Uterus (tissue), 4 donors: ENCODE data around the gene EIF4E2. TPM values are rescaled to one million over a fixed set of nuclear protein-coding genes. Genes with fewer than 3 reads are reported as not detected.
A peak's percentile ranks its signal among the peaks of the same experiment; 100 is the strongest.

Experiments
- DNase-seq, 2 donors: peaks; one replicate each; pipeline ENCODE4 v3.0.0-alpha.2; 2019 to 2020
- H3K27ac ChIP-seq, 2 donors: fragments of 200-600 bp; sonication (generic); 1 replicate in 1 of 2; 2 replicates in 1 of 2; pipeline ENCODE4 v1.5.1; 2016 to 2018
- H3K27me3 ChIP-seq, 2 donors: fragments of 200-600 bp; sonication (generic); one replicate each; pipeline ENCODE4 v1.5.1; 2018 to 2019; ENCODE audit warnings: control low read depth in 1 of 2
- H3K36me3 ChIP-seq, 2 donors: fragments of 200-600 bp; sonication (generic); one replicate each; pipeline ENCODE4 v1.5.1; 2019; ENCODE audit warnings: control low read depth in 1 of 2
- H3K4me1 ChIP-seq, 2 donors: fragments of 200-600 bp; sonication (generic); one replicate each; pipeline ENCODE4 v1.5.1; 2018 to 2019; ENCODE audit warnings: control low read depth in 1 of 2
- H3K4me3 ChIP-seq, 2 donors: fragments of 200-600 bp; sonication (generic); 1 replicate in 1 of 2; 2 replicates in 1 of 2; pipeline ENCODE4 v1.5.1; 2018 to 2019; ENCODE audit warnings: mild to moderate bottlenecking in 1 of 2
- H3K9me3 ChIP-seq, 2 donors: fragments of 200-600 bp; sonication (generic); one replicate each; pipeline ENCODE4 v1.5.1; 2019; ENCODE audit warnings: control low read depth in 1 of 2
- POLR2A ChIP-seq, 2 donors: fragments of 450-650 bp; IDR thresholded peaks; one replicate each; pipeline ENCODE4 v1.6.1; 2016; ENCODE audit warnings: antibody characterized with exemption in 2 of 2, mild to moderate bottlenecking in 1 of 2, moderate library complexity in 1 of 2
- intact Hi-C: fragments of 100-400 bp; cut with DNase I; formaldehyde crosslinking; loops from one replicate; pipeline ENCODE4 v1.15.1; 2023; ENCODE audit warnings: low total_unique reads
- total RNA-seq, 4 donors: library from RNA; depleted of rRNA in 3 of 4; stranded (reverse); fragments of >200 nt in 3 of 4; gene quantifications; one replicate each; pipeline versions ENCODE4 v1.1.0 to v1.2.4, GENCODE V29; 2014 to 2023
- TF ChIP-seq, protein P1 (sequence below), 4 experiments: fragments of 200-600 bp in 2 of 4; fragments of 450-650 bp in 2 of 4; sonication (generic) in 2 of 4; IDR thresholded peaks; one replicate each; pipeline ENCODE4 v1.5.1; 2016 to 2019; ENCODE audit warnings: antibody characterized with exemption in 4 of 4, mild to moderate bottlenecking in 2 of 4, moderate library complexity in 1 of 4
- donor health status: DM: yes; HTN: yes; CAD: no.

Gene EIF4E2
- 100 to 1,000 TPM in 1 of 4 donors, 10 to 100 TPM in 3; 24.3 to 195 (median 56.6) TPM for total RNA-seq

- peak; percentile 77 to 78 for TF ChIP-seq POLR2A (IDR thresholded peaks at IDR 0.05)
- TF ChIP-seq, protein P1, sequence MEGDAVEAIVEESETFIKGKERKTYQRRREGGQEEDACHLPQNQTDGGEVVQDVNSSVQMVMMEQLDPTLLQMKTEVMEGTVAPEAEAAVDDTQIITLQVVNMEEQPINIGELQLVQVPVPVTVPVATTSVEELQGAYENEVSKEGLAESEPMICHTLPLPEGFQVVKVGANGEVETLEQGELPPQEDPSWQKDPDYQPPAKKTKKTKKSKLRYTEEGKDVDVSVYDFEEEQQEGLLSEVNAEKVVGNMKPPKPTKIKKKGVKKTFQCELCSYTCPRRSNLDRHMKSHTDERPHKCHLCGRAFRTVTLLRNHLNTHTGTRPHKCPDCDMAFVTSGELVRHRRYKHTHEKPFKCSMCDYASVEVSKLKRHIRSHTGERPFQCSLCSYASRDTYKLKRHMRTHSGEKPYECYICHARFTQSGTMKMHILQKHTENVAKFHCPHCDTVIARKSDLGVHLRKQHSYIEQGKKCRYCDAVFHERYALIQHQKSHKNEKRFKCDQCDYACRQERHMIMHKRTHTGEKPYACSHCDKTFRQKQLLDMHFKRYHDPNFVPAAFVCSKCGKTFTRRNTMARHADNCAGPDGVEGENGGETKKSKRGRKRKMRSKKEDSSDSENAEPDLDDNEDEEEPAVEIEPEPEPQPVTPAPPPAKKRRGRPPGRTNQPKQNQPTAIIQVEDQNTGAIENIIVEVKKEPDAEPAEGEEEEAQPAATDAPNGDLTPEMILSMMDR (IDR thresholded peaks at IDR 0.05), result peak; percentile 16 to 49 (median 32)
- Histone ChIP-seq H3K9me3 (no peaks in the 10 kb centered on the region), H3K4me3 (peak within 1 kb of the TSS; percentile 83 to 96), H3K27ac (peak within 1 kb of the TSS; percentile 93 to 95), H3K4me1 (peaks cover 5 to 11% of the 10 kb centered on the region in 2 donors), H3K36me3 (no peaks in the 10 kb centered on the region), H3K27me3 (no peaks in the 10 kb centered on the region)
- peak; percentile 87 to 95 for DNase-seq
- intact Hi-C loops, result no loop called here
These were observed at the start of gene EIF4E2, which contains the start of gene TIGD1 for GRCh38 chr2:232550354-232551249. TSS of gene EIF4E2 (plus strand) at chr2:232550689. CDS start at chr2:232550725, 36 bp downstream. TSS of gene TIGD1 (minus strand) at chr2:232550557. CDS start at chr2:232549882, 675 bp downstream.

- Histone ChIP-seq H3K4me3 (no peak overlapping the region), H3K27me3 (no peaks in the 10 kb centered on the region), H3K36me3 (no peaks in the 10 kb centered on the region), H3K27ac (no peak overlapping the region), H3K9me3 (no peaks in the 10 kb centered on the region), H3K4me1 (peaks cover 0 to 3% of the 10 kb centered on the region in 2 donors)
- intact Hi-C loops, result no loop called here
- no peak for DNase-seq
- TF ChIP-seq, protein P1 (IDR thresholded peaks at IDR 0.05), result no peak
- TF ChIP-seq POLR2A (IDR thresholded peaks at IDR 0.05), result no peak
These were observed 49.1 kb upstream of the EIF4E2 start for GRCh38 chr2:232501331-232501771.

GRCh38 chr2:232501794-232502390 lies 48.6 kb upstream of the EIF4E2 start:
- DNase-seq, result no peak
- Histone ChIP-seq H3K27me3 (no peaks in the 10 kb centered on the region), H3K27ac (no peak overlapping the region), H3K36me3 (no peaks in the 10 kb centered on the region), H3K4me3 (no peak overlapping the region), H3K9me3 (no peaks in the 10 kb centered on the region), H3K4me1 (peaks cover 0 to 3% of the 10 kb centered on the region in 2 donors)
- TF ChIP-seq, protein P1 (IDR thresholded peaks at IDR 0.05), result no peak
- TF ChIP-seq POLR2A (IDR thresholded peaks at IDR 0.05), result no peak
- intact Hi-C loops, result no loop called here

DNA sequence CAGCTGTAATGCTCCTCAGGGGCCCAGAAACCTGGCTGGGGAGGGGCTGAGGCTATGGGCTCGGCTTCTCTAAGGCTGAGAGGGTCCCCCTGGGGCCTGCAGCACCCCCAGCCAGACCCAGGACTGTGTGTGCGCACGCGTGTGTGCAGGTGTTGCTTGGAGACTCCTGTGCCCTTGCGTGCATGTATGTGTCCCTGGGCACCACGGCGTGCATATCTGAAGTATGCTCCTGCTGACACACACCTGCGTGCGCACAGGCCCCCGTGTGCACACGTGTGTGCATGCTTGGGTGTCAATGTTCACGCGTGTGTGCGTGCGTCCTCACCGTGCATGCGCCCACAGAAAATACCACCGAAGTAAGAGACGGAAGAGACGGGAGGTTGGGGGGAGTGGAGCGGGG lies 48.0 kb upstream of the EIF4E2 start:
- no peaks in the 10 kb centered on the region for H3K9me3 ChIP-seq
- no peaks in the 10 kb centered on the region for H3K36me3 ChIP-seq
- peaks cover 0 to 3% of the 10 kb centered on the region in 2 donors for H3K4me1 ChIP-seq
- no peak overlapping the region for H3K4me3 ChIP-seq
- no peak for DNase-seq
- TF ChIP-seq POLR2A (IDR thresholded peaks at IDR 0.05), result no peak
- TF ChIP-seq, protein P1 (IDR thresholded peaks at IDR 0.05), result no peak
- intact Hi-C loops, result no loop called here
- no peak overlapping the region for H3K27ac ChIP-seq
- no peaks in the 10 kb centered on the region for H3K27me3 ChIP-seq
